NCI-H1436 treated with DMSO at 0.1 percent for 48 hours (cell line): ENCODE results near the gene CILP.

Experiments
- DNase-seq: peaks from one replicate; lab custom pipeline; 2025; lab: John Stamatoyannopoulos, UW

The CILP gene

GRCh38 chr15:65221697-65222096, 10.4 kb upstream of the CILP start:
- DNase-seq: no peak

GRCh38 chr15:65219137-65219536, 7.9 kb upstream of the CILP start:
- no peak for DNase-seq

- DNase-seq: no peak
These were observed 6.5 kb upstream of the CILP start for GRCh38 chr15:65217526-65218482.

- no peak for DNase-seq
These were observed 4.2 kb upstream of the CILP start for GRCh38 chr15:65215496-65215895.

- no peak for DNase-seq
These were observed 2.7 kb upstream of the CILP start for GRCh38 chr15:65214010-65214409.

GRCh38 chr15:65213241-65213640, 2.0 kb upstream of the CILP start:
- no peak for DNase-seq

GRCh38 chr15:65212097-65212496, 824 bp upstream of the CILP start:
- DNase-seq: no peak

GRCh38 chr15:65211482-65211982, 259 bp upstream of the CILP start:
- DNase-seq: no peak

- no peak for DNase-seq
These were observed 1.3 kb downstream of the CILP start for GRCh38 chr15:65209701-65210643.

GRCh38 chr15:65208647-65209046, 2.6 kb downstream of the CILP start:
- DNase-seq: no peak

- DNase-seq: no peak
These were observed 3.9 kb downstream of the CILP start for GRCh38 chr15:65207280-65207840.

- DNase-seq: no peak
These were observed 4.5 kb downstream of the CILP start for GRCh38 chr15:65206750-65207149.

GRCh38 chr15:65204931-65205660, 6.2 kb downstream of the CILP start:
- no peak for DNase-seq

GRCh38 chr15:65204236-65204930, 6.9 kb downstream of the CILP start:
- no peak for DNase-seq

GRCh38 chr15:65201918-65202317, 9.4 kb downstream of the CILP start:
- no peak for DNase-seq

GRCh38 chr15:65198571-65198970, 12.7 kb downstream of the CILP start:
- DNase-seq: no peak

- DNase-seq: no peak
These were observed 14.0 kb downstream of the CILP start for GRCh38 chr15:65197337-65197645.

GRCh38 chr15:65196637-65197336, 14.5 kb downstream of the CILP start:
- no peak for DNase-seq

GRCh38 chr15:65195548-65195923, 15.7 kb downstream of the CILP start:
- DNase-seq: no peak

GRCh38 chr15:65194826-65195547, 16.3 kb downstream of the CILP start:
- no peak for DNase-seq
